ENCODE data around the gene GDPD4. TPM values are rescaled to one million over a fixed set of nuclear protein-coding genes. Genes with fewer than 3 reads are reported as not detected.

The GDPD4 gene
- polyA plus RNA-seq, 2 donors, result 0.18 TPM; not detected in 1

- H3K27me3 ChIP-seq (ENCODE audit: control insufficient read depth in 1 of 2, insufficient read depth in 2 of 2, low read length in 2 of 2), result no peaks in the 10 kb centered on the region
- 85 to 100% methylated on average over 1 of the region's 1 CpG for WGBS, 2 donors
- peaks cover 0 to 4% of the 10 kb centered on the region in 2 donors for H3K36me3 ChIP-seq (ENCODE audit: control insufficient read depth in 2 of 2, insufficient read depth in 2 of 2, low read length in 1 of 2)
- H3K27ac ChIP-seq (ENCODE audit: low read depth in 2 of 2, low read length in 1 of 2), result no peak overlapping the region
- H3K4me3 ChIP-seq (ENCODE audit: low read depth in 1 of 2, low read length in 2 of 2), result no peak overlapping the region
- no peaks in the 10 kb centered on the region for H3K4me1 ChIP-seq (ENCODE audit: control insufficient read depth in 2 of 2, insufficient read depth in 2 of 2, low read length in 1 of 2)
- H3K9me3 ChIP-seq (ENCODE audit: control insufficient read depth in 2 of 2, insufficient read depth in 1 of 2, low read depth in 1 of 2, low read length in 1 of 2), result no peaks in the 10 kb centered on the region
These were observed 18.9 kb upstream of the GDPD4 start for GRCh38 chr11:77320351-77320750.

GRCh38 chr11:77318600-77318999, 17.1 kb upstream of the GDPD4 start:
- Histone ChIP-seq H3K27ac (ENCODE audit: low read depth in 2 of 2, low read length in 1 of 2) (no peak overlapping the region), H3K9me3 (ENCODE audit: control insufficient read depth in 2 of 2, insufficient read depth in 1 of 2, low read depth in 1 of 2, low read length in 1 of 2) (no peaks in the 10 kb centered on the region), H3K4me3 (ENCODE audit: low read depth in 1 of 2, low read length in 2 of 2) (no peak overlapping the region), H3K27me3 (ENCODE audit: control insufficient read depth in 1 of 2, insufficient read depth in 2 of 2, low read length in 2 of 2) (no peaks in the 10 kb centered on the region), H3K36me3 (ENCODE audit: control insufficient read depth in 2 of 2, insufficient read depth in 2 of 2, low read length in 1 of 2) (peaks cover 0 to 4% of the 10 kb centered on the region in 2 donors), H3K4me1 (ENCODE audit: control insufficient read depth in 2 of 2, insufficient read depth in 2 of 2, low read length in 1 of 2) (no peaks in the 10 kb centered on the region)
- 75 to 91% methylated on average over 2 of the region's 2 CpGs for WGBS, 2 donors

GRCh38 chr11:77316733-77317342, 15.4 kb upstream of the GDPD4 start:
- Histone ChIP-seq H3K9me3 (ENCODE audit: control insufficient read depth in 2 of 2, insufficient read depth in 1 of 2, low read depth in 1 of 2, low read length in 1 of 2) (no peaks in the 10 kb centered on the region), H3K36me3 (ENCODE audit: control insufficient read depth in 2 of 2, insufficient read depth in 2 of 2, low read length in 1 of 2) (no peaks in the 10 kb centered on the region), H3K27me3 (ENCODE audit: control insufficient read depth in 1 of 2, insufficient read depth in 2 of 2, low read length in 2 of 2) (no peaks in the 10 kb centered on the region), H3K4me3 (ENCODE audit: low read depth in 1 of 2, low read length in 2 of 2) (no peak overlapping the region), H3K27ac (ENCODE audit: low read depth in 2 of 2, low read length in 1 of 2) (no peak overlapping the region), H3K4me1 (ENCODE audit: control insufficient read depth in 2 of 2, insufficient read depth in 2 of 2, low read length in 1 of 2) (no peaks in the 10 kb centered on the region)
- WGBS, 2 donors, result 57 to 61% methylated on average over 5 of the region's 5 CpGs

- H3K4me1 ChIP-seq (ENCODE audit: control insufficient read depth in 2 of 2, insufficient read depth in 2 of 2, low read length in 1 of 2), result no peaks in the 10 kb centered on the region
- no peaks in the 10 kb centered on the region for H3K36me3 ChIP-seq (ENCODE audit: control insufficient read depth in 2 of 2, insufficient read depth in 2 of 2, low read length in 1 of 2)
- H3K4me3 ChIP-seq (ENCODE audit: low read depth in 1 of 2, low read length in 2 of 2), result no peak overlapping the region
- no peaks in the 10 kb centered on the region for H3K9me3 ChIP-seq (ENCODE audit: control insufficient read depth in 2 of 2, insufficient read depth in 1 of 2, low read depth in 1 of 2, low read length in 1 of 2)
- H3K27me3 ChIP-seq (ENCODE audit: control insufficient read depth in 1 of 2, insufficient read depth in 2 of 2, low read length in 2 of 2), result no peaks in the 10 kb centered on the region
- no peak overlapping the region for H3K27ac ChIP-seq (ENCODE audit: low read depth in 2 of 2, low read length in 1 of 2)
These were observed 10.6 kb upstream of the GDPD4 start for GRCh38 chr11:77312107-77312506.

- Histone ChIP-seq H3K27ac (ENCODE audit: low read depth in 2 of 2, low read length in 1 of 2) (no peak overlapping the region), H3K4me1 (ENCODE audit: control insufficient read depth in 2 of 2, insufficient read depth in 2 of 2, low read length in 1 of 2) (no peaks in the 10 kb centered on the region), H3K9me3 (ENCODE audit: control insufficient read depth in 2 of 2, insufficient read depth in 1 of 2, low read depth in 1 of 2, low read length in 1 of 2) (no peaks in the 10 kb centered on the region), H3K4me3 (ENCODE audit: low read depth in 1 of 2, low read length in 2 of 2) (no peak overlapping the region), H3K36me3 (ENCODE audit: control insufficient read depth in 2 of 2, insufficient read depth in 2 of 2, low read length in 1 of 2) (no peaks in the 10 kb centered on the region), H3K27me3 (ENCODE audit: control insufficient read depth in 1 of 2, insufficient read depth in 2 of 2, low read length in 2 of 2) (no peaks in the 10 kb centered on the region)
- WGBS, 2 donors, result 92 to 97% methylated on average over 3 of the region's 3 CpGs
These were observed 10.2 kb upstream of the GDPD4 start for GRCh38 chr11:77311701-77312100.

GRCh38 chr11:77310721-77311120, 9.2 kb upstream of the GDPD4 start:
- no peaks in the 10 kb centered on the region for H3K4me1 ChIP-seq (ENCODE audit: control insufficient read depth in 2 of 2, insufficient read depth in 2 of 2, low read length in 1 of 2)
- WGBS, 2 donors, result 73 to 81% methylated on average over 5 of the region's 5 CpGs
- no peak overlapping the region for H3K4me3 ChIP-seq (ENCODE audit: low read depth in 1 of 2, low read length in 2 of 2)
- H3K36me3 ChIP-seq (ENCODE audit: control insufficient read depth in 2 of 2, insufficient read depth in 2 of 2, low read length in 1 of 2), result no peaks in the 10 kb centered on the region
- H3K9me3 ChIP-seq (ENCODE audit: control insufficient read depth in 2 of 2, insufficient read depth in 1 of 2, low read depth in 1 of 2, low read length in 1 of 2), result no peaks in the 10 kb centered on the region
- H3K27me3 ChIP-seq (ENCODE audit: control insufficient read depth in 1 of 2, insufficient read depth in 2 of 2, low read length in 2 of 2), result no peaks in the 10 kb centered on the region
- no peak overlapping the region for H3K27ac ChIP-seq (ENCODE audit: low read depth in 2 of 2, low read length in 1 of 2)

- H3K4me1 ChIP-seq (ENCODE audit: control insufficient read depth in 2 of 2, insufficient read depth in 2 of 2, low read length in 1 of 2), result no peaks in the 10 kb centered on the region
- no peaks in the 10 kb centered on the region for H3K36me3 ChIP-seq (ENCODE audit: control insufficient read depth in 2 of 2, insufficient read depth in 2 of 2, low read length in 1 of 2)
- H3K27ac ChIP-seq (ENCODE audit: low read depth in 2 of 2, low read length in 1 of 2), result no peak overlapping the region
- no peaks in the 10 kb centered on the region for H3K27me3 ChIP-seq (ENCODE audit: control insufficient read depth in 1 of 2, insufficient read depth in 2 of 2, low read length in 2 of 2)
- no peaks in the 10 kb centered on the region for H3K9me3 ChIP-seq (ENCODE audit: control insufficient read depth in 2 of 2, insufficient read depth in 1 of 2, low read depth in 1 of 2, low read length in 1 of 2)
- WGBS, 2 donors, result 77 to 93% methylated on average over 5 of the region's 5 CpGs
- H3K4me3 ChIP-seq (ENCODE audit: low read depth in 1 of 2, low read length in 2 of 2), result no peak overlapping the region
These were observed 8.1 kb upstream of the GDPD4 start for GRCh38 chr11:77309401-77310085.

- no peak overlapping the region for H3K4me3 ChIP-seq (ENCODE audit: low read depth in 1 of 2, low read length in 2 of 2)
These were observed 7.4 kb upstream of the GDPD4 start for GRCh38 chr11:77308838-77309237.

GRCh38 chr11:77303328-77303727, 1.8 kb upstream of the GDPD4 start:
- WGBS, 2 donors, result 82 to 83% methylated on average over 2 of the region's 2 CpGs
- H3K27ac ChIP-seq (ENCODE audit: low read depth in 2 of 2, low read length in 1 of 2), result no peak overlapping the region
- no peaks in the 10 kb centered on the region for H3K36me3 ChIP-seq (ENCODE audit: control insufficient read depth in 2 of 2, insufficient read depth in 2 of 2, low read length in 1 of 2)
- no peaks in the 10 kb centered on the region for H3K4me1 ChIP-seq (ENCODE audit: control insufficient read depth in 2 of 2, insufficient read depth in 2 of 2, low read length in 1 of 2)
- H3K9me3 ChIP-seq (ENCODE audit: control insufficient read depth in 2 of 2, insufficient read depth in 1 of 2, low read depth in 1 of 2, low read length in 1 of 2), result no peaks in the 10 kb centered on the region
- no peak overlapping the region for H3K4me3 ChIP-seq (ENCODE audit: low read depth in 1 of 2, low read length in 2 of 2)
- no peaks in the 10 kb centered on the region for H3K27me3 ChIP-seq (ENCODE audit: control insufficient read depth in 1 of 2, insufficient read depth in 2 of 2, low read length in 2 of 2)

More at GRCh38 chr11:77308838-77309237, 7.4 kb upstream of the GDPD4 start:
- Histone ChIP-seq H3K36me3 (ENCODE audit: control insufficient read depth in 2 of 2, insufficient read depth in 2 of 2, low read length in 1 of 2) (no peaks in the 10 kb centered on the region), H3K4me1 (ENCODE audit: control insufficient read depth in 2 of 2, insufficient read depth in 2 of 2, low read length in 1 of 2) (no peaks in the 10 kb centered on the region), H3K9me3 (ENCODE audit: control insufficient read depth in 2 of 2, insufficient read depth in 1 of 2, low read depth in 1 of 2, low read length in 1 of 2) (no peaks in the 10 kb centered on the region), H3K27ac (ENCODE audit: low read depth in 2 of 2, low read length in 1 of 2) (no peak overlapping the region), H3K27me3 (ENCODE audit: control insufficient read depth in 1 of 2, insufficient read depth in 2 of 2, low read length in 2 of 2) (no peaks in the 10 kb centered on the region)

- no peaks in the 10 kb centered on the region for H3K27me3 ChIP-seq (ENCODE audit: control insufficient read depth in 1 of 2, insufficient read depth in 2 of 2, low read length in 2 of 2)
- no peaks in the 10 kb centered on the region for H3K9me3 ChIP-seq (ENCODE audit: control insufficient read depth in 2 of 2, insufficient read depth in 1 of 2, low read depth in 1 of 2, low read length in 1 of 2)
- H3K4me1 ChIP-seq (ENCODE audit: control insufficient read depth in 2 of 2, insufficient read depth in 2 of 2, low read length in 1 of 2), result no peaks in the 10 kb centered on the region
- H3K36me3 ChIP-seq (ENCODE audit: control insufficient read depth in 2 of 2, insufficient read depth in 2 of 2, low read length in 1 of 2), result no peaks in the 10 kb centered on the region
- H3K27ac ChIP-seq (ENCODE audit: low read depth in 2 of 2, low read length in 1 of 2), result no peak overlapping the region
- 71 to 87% methylated on average over 3 of the region's 3 CpGs for WGBS, 2 donors
- H3K4me3 ChIP-seq (ENCODE audit: low read depth in 1 of 2, low read length in 2 of 2), result no peak overlapping the region
These were observed 1.3 kb upstream of the GDPD4 start for GRCh38 chr11:77302752-77303151.

All from esophagus (tissue), 2 donors.